WI38 (cell line): ENCODE data around the gene TMEM95.

Experiments used
- H3K4me3 ChIP-seq: 2 replicates; pipeline ENCODE4 v1.5.1; 2011; ENCODE audit warnings: low read depth, mild to moderate bottlenecking, control low read depth, low read length
- CTCF ChIP-seq: IDR thresholded peaks from 2 replicates; pipeline ENCODE4 v1.5.1; 2012; ENCODE audit warnings: low read depth, mild to moderate bottlenecking, control low read depth, low read length

The TMEM95 gene

GRCh38 chr17:7380855-7381683, 26.1 kb downstream of the TMEM95 start, which contains the start of gene TNK1:
TSS of gene TNK1 (plus strand) at chr17:7381089. CDS start at chr17:7382927, 1,838 bp downstream.
- no peak within 1 kb of the TSS for H3K4me3 ChIP-seq
- TF ChIP-seq CTCF, result no peak

GRCh38 chr17:7382901-7383300, 27.9 kb downstream of the TMEM95 start:
- TF ChIP-seq CTCF, result no peak

GRCh38 chr17:7383371-7383741, 28.4 kb downstream of the TMEM95 start:
- TF ChIP-seq CTCF, result no peak
- H3K4me3 ChIP-seq, result no peak overlapping the region

More at GRCh38 chr17:7382901-7383300, 27.9 kb downstream of the TMEM95 start:
- no peak overlapping the region for H3K4me3 ChIP-seq

- H3K4me3 ChIP-seq, result peak overlapping the region; percentile 51
- no peak for TF ChIP-seq CTCF
These were observed 29.0 kb downstream of the TMEM95 start for GRCh38 chr17:7383742-7384488.

- peak overlapping the region; percentile 51 for H3K4me3 ChIP-seq
These were observed 29.6 kb downstream of the TMEM95 start for GRCh38 chr17:7384489-7385081.

GRCh38 chr17:7388856-7389255, 33.9 kb downstream of the TMEM95 start:
- no peak overlapping the region for H3K4me3 ChIP-seq
- no peak for TF ChIP-seq CTCF

More at GRCh38 chr17:7384489-7385081, 29.6 kb downstream of the TMEM95 start:
- no peak for TF ChIP-seq CTCF
